SJSA1 (cell line): ENCODE measurements around the gene PHKA2. TPM values are rescaled to one million over a fixed set of nuclear protein-coding genes. Genes with fewer than 3 reads are reported as not detected.

Experiments
- DNase-seq, 2 experiments: peaks; one replicate each; pipeline ENCODE4 v3.0.0-alpha.2; 2015 to 2020; ENCODE audit warnings: low spot score in 2 of 2, low read depth in 1 of 2
- H3K27ac ChIP-seq: fragments of 250-450 bp; sonication (Bioruptor Pico); 2 replicates; pipeline ENCODE4 v1.5.1; 2020; ENCODE audit warnings: mild to moderate bottlenecking, moderate library complexity
- H3K27me3 ChIP-seq: fragments of 250-450 bp; sonication (Bioruptor Pico); replicated peaks from 2 replicates; pipeline ENCODE4 v1.5.1; 2020; ENCODE audit warnings: mild to moderate bottlenecking, moderate library complexity
- H3K36me3 ChIP-seq: fragments of 250-450 bp; sonication (Bioruptor Pico); 2 replicates; pipeline ENCODE4 v1.5.1; 2020; ENCODE audit warnings: mild to moderate bottlenecking
- H3K4me1 ChIP-seq: fragments of 250-450 bp; sonication (Bioruptor Pico); replicated peaks from 2 replicates; pipeline ENCODE4 v1.6.1; 2021; ENCODE audit warnings: mild to moderate bottlenecking
- H3K4me3 ChIP-seq: fragments of 250-450 bp; sonication (Bioruptor Pico); 2 replicates; pipeline ENCODE4 v1.5.1; 2020; ENCODE audit warnings: mild to moderate bottlenecking
- H3K9me3 ChIP-seq: fragments of 250-450 bp; sonication (Bioruptor Pico); replicated peaks from 2 replicates; pipeline ENCODE4 v1.5.1; 2020; ENCODE audit warnings: mild to moderate bottlenecking
- total RNA-seq: library from RNA; depleted of rRNA; stranded (reverse); fragments of >200 nt; shearing (Covaris generic); gene quantifications from 2 replicates; pipeline ENCODE4 v1.2.3, GENCODE V29; 2014

PHKA2 gene
- total RNA-seq, 1 experiment from 2014 or later = 10.8 TPM

DNA sequence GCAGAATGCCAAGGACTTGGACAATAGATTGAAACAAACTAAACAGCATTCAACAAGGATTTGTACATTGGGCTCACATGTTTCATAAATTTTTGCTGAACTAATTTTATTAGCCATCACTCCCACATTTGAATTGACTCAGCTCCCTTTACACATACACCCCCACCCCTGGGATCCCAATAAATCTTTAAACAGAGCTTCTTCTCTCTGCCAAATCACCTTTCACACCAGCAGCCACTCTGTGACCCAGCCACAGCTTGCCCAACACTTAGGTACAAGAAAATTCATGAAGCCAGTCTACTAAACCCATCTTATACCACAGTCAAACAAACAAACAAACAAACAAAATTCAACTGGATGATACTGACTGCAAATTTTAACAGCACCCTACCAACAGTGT is 21.6 kb downstream of the PHKA2 start:
- no peak overlapping the region for H3K27ac ChIP-seq
- no peak for DNase-seq
- H3K36me3 ChIP-seq = no peaks in the 10 kb centered on the region
- no peak overlapping the region for H3K4me3 ChIP-seq
- no peaks in the 10 kb centered on the region for H3K9me3 ChIP-seq
- no peaks in the 10 kb centered on the region for H3K4me1 ChIP-seq
- no peaks in the 10 kb centered on the region for H3K27me3 ChIP-seq

DNA sequence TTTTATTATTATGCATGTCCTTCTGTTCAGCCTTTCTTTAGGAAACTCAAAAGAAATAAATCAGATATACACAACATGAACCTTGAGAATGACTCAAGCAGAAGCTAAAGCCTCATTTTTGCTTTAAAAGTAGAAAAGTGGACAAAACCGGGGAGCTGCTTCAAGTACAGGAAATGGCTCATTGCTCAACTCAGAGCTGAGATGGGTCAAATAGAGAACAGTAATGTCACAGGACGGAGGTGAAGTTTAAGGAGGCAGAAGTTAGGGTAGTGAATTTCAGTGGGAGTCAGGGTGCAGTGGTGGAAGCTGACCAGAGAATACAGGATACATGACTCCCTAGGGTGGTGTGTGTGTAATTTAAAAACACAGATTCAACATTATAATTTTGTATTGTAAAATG is 22.2 kb downstream of the PHKA2 start:
- Histone ChIP-seq H3K4me1 (no peaks in the 10 kb centered on the region), H3K4me3 (no peak overlapping the region), H3K36me3 (no peaks in the 10 kb centered on the region), H3K27ac (no peak overlapping the region), H3K9me3 (no peaks in the 10 kb centered on the region), H3K27me3 (no peaks in the 10 kb centered on the region)
- DNase-seq = no peak

DNA sequence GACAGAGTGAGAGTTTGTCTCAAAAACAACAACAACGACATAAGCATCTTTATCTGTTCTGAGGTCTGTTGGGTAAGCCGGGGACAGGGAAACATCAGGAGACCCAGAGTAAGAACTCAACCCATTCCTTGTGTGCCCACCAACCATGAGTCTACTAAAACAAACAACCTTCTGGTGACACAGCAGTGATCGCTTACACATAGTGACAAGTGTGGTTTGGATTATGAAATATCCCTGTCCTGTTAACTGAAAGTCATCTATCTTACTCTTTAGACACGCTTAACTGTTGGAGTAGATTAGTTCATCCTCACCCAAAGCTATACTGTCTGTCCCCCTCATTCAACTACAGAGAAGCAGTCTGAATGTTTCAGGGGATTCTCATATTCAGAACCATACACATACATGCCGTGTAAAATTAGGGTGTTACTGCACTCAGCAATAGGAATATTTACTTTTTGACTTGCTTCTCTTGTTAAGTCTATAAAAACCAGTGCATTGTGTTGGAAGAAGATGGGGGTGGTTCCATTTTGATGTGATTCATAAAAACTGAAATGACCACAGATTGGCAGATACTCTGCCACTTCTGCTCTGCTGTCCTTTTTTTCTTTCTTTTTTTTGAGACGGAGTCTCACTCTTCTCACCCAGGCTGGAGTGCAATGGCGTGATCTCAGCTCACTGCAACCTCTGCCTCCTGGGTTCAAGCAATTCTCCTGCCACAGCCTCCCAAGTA is 27.4 kb downstream of the PHKA2 start:
- no peak overlapping the region for H3K4me3 ChIP-seq
- no peak for DNase-seq
- H3K4me1 ChIP-seq = no peaks in the 10 kb centered on the region
- no peaks in the 10 kb centered on the region for H3K27me3 ChIP-seq
- H3K27ac ChIP-seq = no peak overlapping the region
- no peaks in the 10 kb centered on the region for H3K9me3 ChIP-seq
- H3K36me3 ChIP-seq = no peaks in the 10 kb centered on the region

DNA sequence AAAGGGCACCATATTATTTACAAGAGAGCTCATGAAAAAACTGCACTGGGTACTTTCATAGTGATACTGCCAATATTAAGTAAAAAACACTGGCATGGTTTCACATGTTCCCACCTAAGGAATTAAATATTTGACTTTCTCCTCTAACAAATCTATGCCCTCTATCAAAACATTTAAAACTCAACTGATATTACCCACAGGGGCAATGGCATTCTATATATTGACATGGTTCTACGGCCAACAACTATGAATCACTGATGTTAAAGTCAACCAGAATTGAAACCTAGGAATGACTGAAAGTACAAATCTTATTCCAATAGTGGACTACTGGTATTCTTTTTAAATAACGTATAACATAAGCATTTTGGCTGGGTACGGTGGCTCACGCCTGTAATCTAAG is 28.2 kb downstream of the PHKA2 start:
- H3K4me3 ChIP-seq = no peak overlapping the region
- DNase-seq = no peak
- H3K27me3 ChIP-seq = no peaks in the 10 kb centered on the region
- H3K27ac ChIP-seq = no peak overlapping the region
- H3K4me1 ChIP-seq = no peaks in the 10 kb centered on the region
- H3K36me3 ChIP-seq = no peaks in the 10 kb centered on the region
- H3K9me3 ChIP-seq = no peaks in the 10 kb centered on the region

DNA sequence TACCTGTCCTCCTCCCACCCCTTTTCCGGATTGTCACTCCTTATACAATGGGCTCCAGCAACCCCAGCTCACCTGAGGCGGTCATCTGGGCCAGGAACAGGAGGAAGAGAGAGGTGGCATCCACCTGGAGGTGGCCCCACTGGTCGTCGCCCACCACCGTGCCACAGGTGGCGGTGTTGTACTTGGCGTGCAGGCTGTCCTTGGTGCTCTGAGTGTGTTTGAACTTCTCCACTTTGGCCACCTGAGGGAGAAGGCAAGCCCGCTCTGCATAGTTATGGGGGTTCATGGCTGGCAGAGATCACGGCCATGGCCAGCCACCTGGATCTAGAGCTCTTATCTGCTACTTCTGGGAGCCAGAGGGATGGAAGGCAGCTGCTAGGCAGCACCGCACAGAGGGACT is 32.9 kb downstream of the PHKA2 start:
- Histone ChIP-seq H3K4me3 (no peak overlapping the region), H3K27ac (no peak overlapping the region), H3K36me3 (no peaks in the 10 kb centered on the region), H3K4me1 (no peaks in the 10 kb centered on the region), H3K27me3 (no peaks in the 10 kb centered on the region), H3K9me3 (no peaks in the 10 kb centered on the region)
- no peak for DNase-seq

DNA sequence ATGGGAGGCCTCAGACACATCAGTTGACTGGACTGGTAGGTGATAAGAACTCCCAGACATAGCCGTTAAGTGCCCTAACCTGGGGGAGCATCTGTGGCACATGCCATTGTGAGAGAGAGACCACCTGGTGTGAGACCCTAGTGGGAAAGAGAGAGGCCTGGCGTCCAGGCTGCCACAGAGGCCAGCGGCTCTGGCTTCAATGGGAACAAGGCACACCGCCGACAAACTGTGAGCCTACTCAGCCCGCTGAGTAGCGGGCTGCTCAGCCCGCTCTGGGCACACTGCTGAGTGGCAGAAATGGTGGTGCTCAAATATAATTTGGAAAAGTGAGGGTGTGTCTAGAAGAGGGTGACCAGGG is 34.0 kb downstream of the PHKA2 start:
- Histone ChIP-seq H3K4me1 (no peaks in the 10 kb centered on the region), H3K27ac (no peak overlapping the region), H3K36me3 (no peaks in the 10 kb centered on the region), H3K9me3 (no peaks in the 10 kb centered on the region), H3K4me3 (no peak overlapping the region), H3K27me3 (no peaks in the 10 kb centered on the region)
- no peak for DNase-seq

DNA sequence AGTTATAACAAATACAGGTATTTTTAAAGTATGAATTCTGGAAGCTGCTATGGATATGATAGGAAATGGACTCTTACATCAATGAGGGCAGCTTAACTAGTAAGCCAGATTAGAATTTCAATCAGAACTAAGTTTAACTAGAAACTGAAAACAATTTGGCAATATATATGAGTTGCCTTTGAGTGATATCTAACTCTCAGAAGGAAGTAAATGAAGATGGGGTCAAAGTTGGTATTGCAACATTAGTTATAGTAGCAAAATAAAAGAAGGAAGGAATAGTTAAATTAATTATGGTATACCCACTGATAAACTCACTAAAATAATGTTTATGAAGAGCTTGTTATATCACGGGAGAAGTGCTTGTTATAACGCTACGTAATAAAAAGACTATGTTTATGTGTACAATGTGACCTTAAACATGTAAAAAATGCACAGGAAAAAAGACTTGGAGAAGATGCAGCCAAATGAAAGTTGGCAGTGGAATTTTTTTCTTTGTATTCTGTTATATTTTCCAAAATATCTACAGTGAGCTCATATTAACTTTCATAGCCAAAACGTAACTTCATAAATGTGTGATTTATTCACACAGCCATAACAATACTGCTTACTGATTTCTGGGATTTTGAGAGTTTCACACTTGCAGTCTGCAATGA is 34.5 kb downstream of the PHKA2 start:
- no peak for DNase-seq
- no peak overlapping the region for H3K27ac ChIP-seq

DNA sequence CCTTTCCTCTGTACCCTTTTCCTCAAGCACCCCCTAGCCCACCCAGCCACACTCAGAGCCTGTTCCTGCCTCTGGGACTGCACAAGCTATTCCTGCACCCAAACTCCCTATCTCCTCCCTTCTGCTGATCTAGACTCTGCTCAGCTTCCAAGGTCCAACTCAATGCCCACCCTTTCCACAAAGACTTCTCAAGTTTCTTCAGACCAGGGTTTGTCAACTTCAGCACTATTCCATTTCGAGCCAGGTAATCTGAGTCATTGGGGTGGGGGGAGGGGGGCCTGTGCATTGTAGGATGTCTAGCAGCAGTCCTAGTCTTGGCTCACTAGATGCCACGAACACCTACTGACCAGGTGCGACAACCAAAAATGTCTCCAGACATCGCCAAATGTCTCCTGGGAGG is 37.3 kb downstream of the PHKA2 start:
- H3K36me3 ChIP-seq = no peaks in the 10 kb centered on the region
- no peaks in the 10 kb centered on the region for H3K9me3 ChIP-seq
- no peaks in the 10 kb centered on the region for H3K27me3 ChIP-seq
- H3K27ac ChIP-seq = no peak overlapping the region
- no peak for DNase-seq
- no peak overlapping the region for H3K4me3 ChIP-seq
- no peaks in the 10 kb centered on the region for H3K4me1 ChIP-seq

More for the DNA sequence above, 34.5 kb downstream of the PHKA2 start:
- Histone ChIP-seq H3K27me3 (no peaks in the 10 kb centered on the region), H3K4me3 (no peak overlapping the region), H3K4me1 (no peaks in the 10 kb centered on the region), H3K9me3 (no peaks in the 10 kb centered on the region), H3K36me3 (no peaks in the 10 kb centered on the region)

DNA sequence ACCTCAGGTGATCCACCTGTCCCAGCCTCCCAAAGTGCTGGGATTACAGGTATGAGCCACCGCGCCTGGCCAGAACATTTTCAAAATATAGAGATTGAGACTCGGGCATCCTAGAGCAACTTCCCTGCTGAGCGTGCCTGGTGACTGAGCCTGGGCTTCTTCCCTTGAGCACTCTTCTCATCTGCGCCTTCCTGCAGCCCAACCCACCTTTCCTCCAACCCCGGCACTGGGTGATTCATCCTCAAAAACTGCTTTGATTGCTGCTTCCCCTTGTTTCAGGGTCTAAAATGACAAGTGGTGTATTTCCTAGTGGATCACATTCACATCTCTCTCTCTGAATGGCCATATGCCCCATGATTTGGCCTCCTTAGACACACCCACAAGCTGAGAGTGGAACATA is 37.8 kb downstream of the PHKA2 start:
- DNase-seq = no peak
- Histone ChIP-seq H3K27ac (no peak overlapping the region), H3K4me3 (no peak overlapping the region), H3K4me1 (no peaks in the 10 kb centered on the region), H3K36me3 (no peaks in the 10 kb centered on the region), H3K27me3 (no peaks in the 10 kb centered on the region), H3K9me3 (no peaks in the 10 kb centered on the region)

DNA sequence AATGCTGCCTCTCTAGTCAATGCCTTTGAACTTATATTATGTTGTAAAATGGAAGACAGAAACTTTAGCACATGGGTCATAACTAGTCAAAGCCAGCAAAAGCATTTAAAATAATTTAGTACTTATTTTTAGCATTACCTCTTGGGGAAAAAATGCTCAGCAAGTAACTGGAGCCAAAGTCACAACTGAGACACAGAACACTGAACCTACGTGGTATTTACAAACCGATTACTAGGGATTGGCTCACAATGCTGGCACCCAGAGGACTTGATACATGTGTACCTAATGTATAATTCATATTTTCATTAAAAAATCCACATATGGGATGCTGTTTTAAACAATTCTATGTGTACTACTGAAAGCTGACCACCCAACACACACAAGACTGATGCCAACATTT is 38.4 kb downstream of the PHKA2 start:
- H3K9me3 ChIP-seq = no peaks in the 10 kb centered on the region
- no peak for DNase-seq
- no peaks in the 10 kb centered on the region for H3K4me1 ChIP-seq

DNA sequence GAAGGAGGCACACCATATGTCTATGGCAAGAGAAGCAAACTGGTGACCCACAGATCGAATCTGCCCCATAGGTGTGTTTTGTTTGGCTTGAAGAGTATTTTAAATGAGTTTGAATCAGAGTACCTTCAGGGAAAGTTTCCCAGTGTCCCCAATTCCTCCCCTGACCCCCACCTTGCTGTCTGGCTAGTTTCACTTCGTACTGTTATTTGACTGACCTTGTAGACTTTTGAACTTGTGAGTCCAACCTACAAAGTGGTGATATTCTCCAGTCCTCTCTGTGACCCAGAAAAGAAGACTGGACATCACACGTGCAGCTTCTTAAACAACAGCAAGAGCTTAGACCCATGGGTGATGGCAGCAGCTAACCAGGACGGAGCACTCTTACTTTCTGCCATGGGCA is 39.4 kb downstream of the PHKA2 start:
- Histone ChIP-seq H3K4me1 (no peaks in the 10 kb centered on the region), H3K4me3 (no peak overlapping the region), H3K27me3 (no peaks in the 10 kb centered on the region), H3K9me3 (no peaks in the 10 kb centered on the region), H3K27ac (no peak overlapping the region), H3K36me3 (no peaks in the 10 kb centered on the region)
- no peak for DNase-seq

More for the DNA sequence above, 38.4 kb downstream of the PHKA2 start:
- H3K27ac ChIP-seq = no peak overlapping the region
- H3K27me3 ChIP-seq = no peaks in the 10 kb centered on the region
- no peaks in the 10 kb centered on the region for H3K36me3 ChIP-seq
- H3K4me3 ChIP-seq = no peak overlapping the region

DNA sequence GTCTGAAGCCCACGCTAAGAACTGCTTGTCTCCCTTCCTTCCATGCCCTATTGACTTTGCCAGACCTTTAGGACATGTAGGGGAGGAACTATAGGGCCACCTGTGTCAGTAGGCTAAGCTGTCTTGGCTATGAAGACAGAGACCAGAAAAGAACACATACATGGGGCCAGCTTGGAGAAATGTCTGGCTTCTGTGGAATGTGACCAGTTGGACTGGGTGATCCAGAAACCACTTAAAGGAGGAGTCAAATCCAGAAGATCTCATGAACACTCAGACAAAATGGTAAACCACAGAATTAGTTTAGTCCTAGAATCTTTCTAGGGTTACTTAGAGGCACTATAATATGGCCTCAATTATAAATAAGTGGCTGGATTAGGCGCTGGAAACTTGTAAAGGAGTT is 42.0 kb downstream of the PHKA2 start:
- Histone ChIP-seq H3K4me3 (no peak overlapping the region), H3K27ac (no peak overlapping the region), H3K36me3 (peaks cover 2% of the 10 kb centered on the region; the same call in 1 of the 2 replicates), H3K27me3 (no peaks in the 10 kb centered on the region), H3K9me3 (no peaks in the 10 kb centered on the region), H3K4me1 (no peaks in the 10 kb centered on the region)
- DNase-seq = no peak

DNA sequence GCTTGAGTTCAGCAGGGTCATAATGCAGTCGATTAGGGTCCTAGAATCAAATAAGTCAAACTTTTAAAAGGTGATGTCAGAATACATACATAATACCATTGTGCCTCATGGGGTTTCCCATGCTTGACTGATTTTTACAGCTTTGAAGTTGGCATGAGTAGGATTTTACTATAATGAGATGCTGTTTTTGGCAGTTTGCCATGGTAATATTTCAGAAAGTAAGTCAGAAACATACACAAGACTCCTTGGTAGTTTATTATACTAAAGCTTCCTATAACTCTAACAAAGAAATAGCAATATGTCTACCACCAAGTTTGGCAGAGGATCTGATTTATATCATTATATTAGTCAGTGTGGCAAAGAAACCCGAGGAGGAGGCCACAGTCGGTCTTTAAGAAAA is 45.2 kb downstream of the PHKA2 start:
- Histone ChIP-seq H3K4me3 (no peak overlapping the region), H3K27me3 (no peaks in the 10 kb centered on the region), H3K9me3 (no peaks in the 10 kb centered on the region), H3K36me3 (peaks cover 2% of the 10 kb centered on the region; the same call in 1 of the 2 replicates), H3K27ac (no peak overlapping the region), H3K4me1 (no peaks in the 10 kb centered on the region)
- DNase-seq = no peak

DNA sequence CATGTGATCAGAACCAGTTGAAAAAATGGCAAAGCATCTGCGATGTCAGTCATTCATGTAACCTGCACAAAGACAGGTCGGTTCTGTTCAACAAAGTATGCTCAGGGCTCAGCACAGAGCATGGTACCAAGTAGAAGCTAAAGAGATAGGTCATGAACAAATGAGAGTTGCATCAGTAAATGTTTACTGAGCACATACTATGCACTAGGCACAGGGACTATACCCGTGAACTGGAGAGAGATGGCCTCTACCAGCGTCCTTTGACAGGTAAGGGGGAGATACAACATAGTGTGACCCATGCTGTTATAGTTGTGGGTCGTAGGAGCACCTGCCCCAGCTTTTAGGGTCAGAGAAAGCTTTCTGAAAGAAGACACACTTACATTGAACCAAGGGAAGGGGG is 46.7 kb downstream of the PHKA2 start:
- H3K4me1 ChIP-seq = no peaks in the 10 kb centered on the region
- DNase-seq = no peak
- no peak overlapping the region for H3K27ac ChIP-seq

More for the DNA sequence above, 46.7 kb downstream of the PHKA2 start:
- H3K9me3 ChIP-seq = no peaks in the 10 kb centered on the region
- H3K27me3 ChIP-seq = no peaks in the 10 kb centered on the region
- no peak overlapping the region for H3K4me3 ChIP-seq
- H3K36me3 ChIP-seq = peaks cover 2% of the 10 kb centered on the region; the same call in 1 of the 2 replicates
